Measurements from ENCODE around the gene IMPA2.

IMPA2 gene

GRCh38 chr18:11980494-11981191, 664 bp upstream of the IMPA2 start:
- in situ Hi-C loops (cut with HindIII; ENCODE audit: low sequenced_read_pairs) = no loop called here
- peak; percentile 93 for DNase-seq (ENCODE audit: low read depth)
- peak overlapping the region; percentile 50 for H3K4me3 ChIP-seq (ENCODE audit: low read depth, low read length)
- TF ChIP-seq, protein P1, sequence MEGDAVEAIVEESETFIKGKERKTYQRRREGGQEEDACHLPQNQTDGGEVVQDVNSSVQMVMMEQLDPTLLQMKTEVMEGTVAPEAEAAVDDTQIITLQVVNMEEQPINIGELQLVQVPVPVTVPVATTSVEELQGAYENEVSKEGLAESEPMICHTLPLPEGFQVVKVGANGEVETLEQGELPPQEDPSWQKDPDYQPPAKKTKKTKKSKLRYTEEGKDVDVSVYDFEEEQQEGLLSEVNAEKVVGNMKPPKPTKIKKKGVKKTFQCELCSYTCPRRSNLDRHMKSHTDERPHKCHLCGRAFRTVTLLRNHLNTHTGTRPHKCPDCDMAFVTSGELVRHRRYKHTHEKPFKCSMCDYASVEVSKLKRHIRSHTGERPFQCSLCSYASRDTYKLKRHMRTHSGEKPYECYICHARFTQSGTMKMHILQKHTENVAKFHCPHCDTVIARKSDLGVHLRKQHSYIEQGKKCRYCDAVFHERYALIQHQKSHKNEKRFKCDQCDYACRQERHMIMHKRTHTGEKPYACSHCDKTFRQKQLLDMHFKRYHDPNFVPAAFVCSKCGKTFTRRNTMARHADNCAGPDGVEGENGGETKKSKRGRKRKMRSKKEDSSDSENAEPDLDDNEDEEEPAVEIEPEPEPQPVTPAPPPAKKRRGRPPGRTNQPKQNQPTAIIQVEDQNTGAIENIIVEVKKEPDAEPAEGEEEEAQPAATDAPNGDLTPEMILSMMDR (IDR thresholded peaks at IDR 0.05; ENCODE audit: low read depth, low read length, missing control alignments) = no peak

- peak overlapping the region; percentile 57 for H3K4me3 ChIP-seq (ENCODE audit: low read depth, low read length)
- TF ChIP-seq, protein P1 (IDR thresholded peaks at IDR 0.05; ENCODE audit: low read depth, low read length, missing control alignments) = no peak
- DNase-seq (ENCODE audit: low read depth) = no peak
- in situ Hi-C loops (cut with HindIII; ENCODE audit: low sequenced_read_pairs) = no loop called here
Measured at GRCh38 chr18:11981543-11982366, 448 bp downstream of the IMPA2 start.

- in situ Hi-C loops (cut with HindIII; ENCODE audit: low sequenced_read_pairs) = no loop called here
- no peak overlapping the region for H3K4me3 ChIP-seq (ENCODE audit: low read depth, low read length)
- TF ChIP-seq, protein P1 (IDR thresholded peaks at IDR 0.05; ENCODE audit: low read depth, low read length, missing control alignments) = no peak
- no peak for DNase-seq (ENCODE audit: low read depth)
Measured at GRCh38 chr18:11982981-11983380, 1.7 kb downstream of the IMPA2 start.

DNA sequence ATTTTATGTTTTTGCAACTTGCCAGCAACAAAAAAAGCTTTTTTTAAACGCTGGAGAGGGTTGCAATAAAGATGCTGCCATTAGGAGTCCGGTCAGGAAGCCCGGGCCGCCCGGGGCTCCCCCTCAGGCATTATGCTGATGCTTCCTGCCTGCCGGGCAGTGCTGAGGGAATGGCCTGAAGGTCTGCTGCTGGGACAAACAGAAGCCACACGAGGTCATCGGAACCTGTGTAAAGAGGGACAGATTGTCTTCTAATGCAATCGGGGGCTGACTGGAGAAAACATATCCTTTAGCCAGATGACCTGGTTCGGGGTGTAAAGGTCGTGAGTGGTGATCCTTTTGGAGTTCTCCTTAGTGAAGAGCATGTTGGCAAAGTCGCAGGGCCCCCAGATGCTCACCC, 2.3 kb downstream of the IMPA2 start:
- in situ Hi-C loops (cut with HindIII; ENCODE audit: low sequenced_read_pairs) = no loop called here
- H3K4me3 ChIP-seq (ENCODE audit: low read depth, low read length) = no peak overlapping the region
- TF ChIP-seq, protein P1 (IDR thresholded peaks at IDR 0.05; ENCODE audit: low read depth, low read length, missing control alignments) = no peak
- no peak for DNase-seq (ENCODE audit: low read depth)

GRCh38 chr18:11984091-11984490, 2.8 kb downstream of the IMPA2 start:
- H3K4me3 ChIP-seq (ENCODE audit: low read depth, low read length) = no peak overlapping the region
- TF ChIP-seq, protein P1 (IDR thresholded peaks at IDR 0.05; ENCODE audit: low read depth, low read length, missing control alignments) = no peak
- no peak for DNase-seq (ENCODE audit: low read depth)
- in situ Hi-C loops (cut with HindIII; ENCODE audit: low sequenced_read_pairs) = no loop called here

DNA sequence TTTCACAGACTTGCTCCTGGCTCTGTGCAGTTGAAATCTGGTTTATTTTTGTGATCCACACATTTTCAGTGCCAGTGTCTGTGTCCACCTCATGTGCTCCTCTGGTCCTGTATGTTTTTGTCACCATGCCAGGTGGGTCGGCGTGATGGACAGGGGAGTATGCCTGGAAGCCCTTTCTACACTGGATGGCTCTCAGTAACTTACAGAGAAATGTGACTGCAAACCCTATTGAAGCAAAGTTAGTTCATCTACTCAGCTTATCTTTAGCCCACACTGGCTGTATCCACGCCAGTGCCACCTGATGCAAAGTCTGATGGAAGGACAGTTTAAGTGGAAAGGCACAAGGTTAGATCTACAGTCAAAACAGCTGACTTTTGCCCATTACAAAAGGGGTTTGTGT, 4.3 kb downstream of the IMPA2 start:
- H3K4me3 ChIP-seq (ENCODE audit: low read depth, low read length) = no peak overlapping the region
- in situ Hi-C loops (cut with HindIII; ENCODE audit: low sequenced_read_pairs) = no loop called here
- no peak for DNase-seq (ENCODE audit: low read depth)
- TF ChIP-seq, protein P1 (IDR thresholded peaks at IDR 0.05; ENCODE audit: low read depth, low read length, missing control alignments) = no peak

Measured in astrocyte of the cerebellum (primary cell).